HFFc6 (cell line): ENCODE measurements around the gene B3GAT1. TPM values are rescaled to one million over a fixed set of nuclear protein-coding genes. Genes with fewer than 3 reads are reported as not detected.

Experiments used
- DNase-seq: peaks from one replicate; pipeline ENCODE4 v3.0.0-alpha.2; 2018
- H3K27ac Mint-ChIP-seq: 2 replicates; pipeline ENCODE4 v1.8.0; 2020; ENCODE audit warnings: mild to moderate bottlenecking, mixed read lengths
- H3K27me3 Mint-ChIP-seq: 2 replicates; pipeline ENCODE4 v1.8.0; 2021; ENCODE audit warnings: mild to moderate bottlenecking, moderate library complexity, mixed read lengths; ENCODE audit not compliant: insufficient read depth
- H3K36me3 Mint-ChIP-seq: 2 replicates; pipeline ENCODE4 v1.8.0; 2021; ENCODE audit warnings: low read depth, mixed read lengths
- H3K4me1 Mint-ChIP-seq: 2 replicates; pipeline ENCODE4 v1.8.0; 2020; ENCODE audit warnings: low read depth, mixed read lengths
- H3K4me3 Mint-ChIP-seq: 2 replicates; pipeline ENCODE4 v1.8.0; 2020; ENCODE audit warnings: mild to moderate bottlenecking, moderate library complexity, mixed read lengths
- H3K9me3 Mint-ChIP-seq: 2 replicates; pipeline ENCODE4 v1.8.0; 2020; ENCODE audit warnings: mild to moderate bottlenecking, mixed read lengths
- total RNA-seq, 6 experiments: library from RNA; stranded (reverse); fragmentation: NEBNext Ultra II Directional; extraction: Animal tissue kit (Norgen Biotek cat#: 25700); gene quantifications; 2 replicates in 1 of 6; 3 replicates in 5 of 6; pipeline ENCODE4 v1.2.3, GENCODE V29; 2021
- TF ChIP-seq, protein P1 (sequence below): fragments of 200-600 bp; sonication (generic); IDR thresholded peaks from 2 replicates; pipeline ENCODE4 v1.5.0; 2021; ENCODE audit warnings: antibody characterized with exemption, mild to moderate bottlenecking

The B3GAT1 gene
- total RNA-seq, 6 experiments from 2014 or later, result not detected

DNA sequence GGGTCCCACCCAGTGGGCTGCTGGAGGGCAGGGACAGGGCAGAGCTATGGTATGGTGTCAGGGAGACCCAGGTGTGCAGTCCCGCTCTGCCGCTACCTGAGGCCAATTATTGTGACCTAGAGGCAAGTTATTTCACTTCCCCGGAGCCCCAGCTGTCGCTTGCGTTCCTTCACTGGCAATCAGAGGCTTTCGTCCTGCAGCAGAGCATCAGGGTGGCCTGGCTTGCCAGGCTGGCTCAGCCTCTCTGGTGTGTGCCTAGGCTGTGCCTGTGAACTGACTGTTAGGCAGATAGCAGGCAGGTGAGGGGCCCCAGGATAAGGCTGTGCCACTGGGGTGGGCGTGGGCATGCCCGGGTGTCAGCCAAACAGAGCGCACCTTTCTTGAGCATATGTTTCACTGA is 48.9 kb downstream of the B3GAT1 start:
- H3K4me3 Mint-ChIP-seq, result no peak overlapping the region
- no peaks in the 10 kb centered on the region for H3K4me1 Mint-ChIP-seq
- H3K9me3 Mint-ChIP-seq, result peaks cover 37% of the 10 kb centered on the region
- DNase-seq, result no peak
- TF ChIP-seq, protein P1, sequence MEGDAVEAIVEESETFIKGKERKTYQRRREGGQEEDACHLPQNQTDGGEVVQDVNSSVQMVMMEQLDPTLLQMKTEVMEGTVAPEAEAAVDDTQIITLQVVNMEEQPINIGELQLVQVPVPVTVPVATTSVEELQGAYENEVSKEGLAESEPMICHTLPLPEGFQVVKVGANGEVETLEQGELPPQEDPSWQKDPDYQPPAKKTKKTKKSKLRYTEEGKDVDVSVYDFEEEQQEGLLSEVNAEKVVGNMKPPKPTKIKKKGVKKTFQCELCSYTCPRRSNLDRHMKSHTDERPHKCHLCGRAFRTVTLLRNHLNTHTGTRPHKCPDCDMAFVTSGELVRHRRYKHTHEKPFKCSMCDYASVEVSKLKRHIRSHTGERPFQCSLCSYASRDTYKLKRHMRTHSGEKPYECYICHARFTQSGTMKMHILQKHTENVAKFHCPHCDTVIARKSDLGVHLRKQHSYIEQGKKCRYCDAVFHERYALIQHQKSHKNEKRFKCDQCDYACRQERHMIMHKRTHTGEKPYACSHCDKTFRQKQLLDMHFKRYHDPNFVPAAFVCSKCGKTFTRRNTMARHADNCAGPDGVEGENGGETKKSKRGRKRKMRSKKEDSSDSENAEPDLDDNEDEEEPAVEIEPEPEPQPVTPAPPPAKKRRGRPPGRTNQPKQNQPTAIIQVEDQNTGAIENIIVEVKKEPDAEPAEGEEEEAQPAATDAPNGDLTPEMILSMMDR, result no peak
- peaks cover 3% of the 10 kb centered on the region; the same call in 1 of the 2 replicates for H3K27me3 Mint-ChIP-seq
- no peak overlapping the region for H3K27ac Mint-ChIP-seq
- H3K36me3 Mint-ChIP-seq, result no peaks in the 10 kb centered on the region; the same call in 1 of the 2 replicates

DNA sequence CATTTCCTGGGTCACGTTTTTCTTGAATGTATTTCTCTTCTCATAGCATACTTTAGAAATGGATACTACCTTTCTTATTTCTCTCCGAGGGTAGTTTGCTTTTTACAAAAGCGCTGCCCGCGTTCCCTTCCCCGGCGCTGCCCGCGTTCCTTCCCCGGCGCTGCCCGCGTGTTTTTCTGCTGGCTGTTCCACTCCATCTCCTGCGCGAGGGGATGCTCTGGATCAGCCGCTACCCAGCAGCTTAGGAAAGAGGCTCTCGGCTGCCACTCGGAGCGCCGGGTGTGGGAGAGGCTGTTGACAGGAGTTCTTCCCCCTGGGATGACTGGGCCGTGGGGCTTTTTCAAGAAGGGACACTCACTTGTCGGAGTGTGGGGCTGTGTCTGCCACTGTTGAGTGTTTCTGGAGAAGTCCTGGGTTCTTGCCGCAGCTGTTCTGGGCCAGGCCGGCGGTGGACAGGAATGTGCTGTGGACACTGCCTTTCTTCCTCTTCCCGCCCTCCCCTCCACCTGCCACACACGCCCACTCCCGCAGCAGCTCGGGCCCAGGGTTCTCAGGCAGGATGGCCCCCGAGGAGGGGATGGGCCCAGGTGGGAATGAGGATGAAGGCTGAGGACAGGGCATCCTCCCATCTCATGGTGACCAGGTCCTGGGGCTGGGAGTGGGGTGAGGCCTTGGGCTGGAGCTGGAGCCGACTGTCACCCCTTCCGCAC is 49.7 kb downstream of the B3GAT1 start:
- Mint-ChIP-seq H3K36me3 (no peaks in the 10 kb centered on the region; the same call in 1 of the 2 replicates), H3K4me1 (no peaks in the 10 kb centered on the region), H3K9me3 (peaks cover 43% of the 10 kb centered on the region), H3K4me3 (no peak overlapping the region), H3K27me3 (peaks cover 3% of the 10 kb centered on the region; the same call in 1 of the 2 replicates), H3K27ac (no peak overlapping the region)
- DNase-seq, result no peak
- TF ChIP-seq, protein P1, result no peak

DNA sequence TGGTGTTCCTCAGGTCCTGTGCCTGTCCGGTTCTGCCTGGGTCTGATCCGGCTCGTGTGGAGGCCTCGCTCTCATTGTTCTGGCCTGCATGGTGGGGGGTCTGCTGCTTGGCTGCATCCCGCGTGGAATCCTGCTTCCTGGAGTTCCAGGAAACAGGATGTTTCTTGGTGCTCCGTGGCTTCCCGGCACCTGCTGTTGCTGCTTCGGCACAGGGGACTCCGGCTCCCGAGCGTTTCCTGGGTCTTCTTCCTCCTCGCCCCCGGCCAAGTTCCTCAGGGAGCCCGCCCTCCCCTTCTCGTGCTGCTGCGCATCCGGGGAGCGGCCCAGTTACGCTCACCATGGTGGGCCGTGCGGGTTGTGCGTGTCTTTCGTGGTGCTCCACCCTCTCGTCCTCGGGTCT is 50.4 kb downstream of the B3GAT1 start:
- Mint-ChIP-seq H3K4me1 (no peaks in the 10 kb centered on the region), H3K27ac (no peak overlapping the region), H3K27me3 (peaks cover 3% of the 10 kb centered on the region; the same call in 1 of the 2 replicates), H3K4me3 (no peak overlapping the region), H3K36me3 (no peaks in the 10 kb centered on the region; the same call in 1 of the 2 replicates), H3K9me3 (peaks cover 43% of the 10 kb centered on the region)
- TF ChIP-seq, protein P1, result no peak
- no peak for DNase-seq

DNA sequence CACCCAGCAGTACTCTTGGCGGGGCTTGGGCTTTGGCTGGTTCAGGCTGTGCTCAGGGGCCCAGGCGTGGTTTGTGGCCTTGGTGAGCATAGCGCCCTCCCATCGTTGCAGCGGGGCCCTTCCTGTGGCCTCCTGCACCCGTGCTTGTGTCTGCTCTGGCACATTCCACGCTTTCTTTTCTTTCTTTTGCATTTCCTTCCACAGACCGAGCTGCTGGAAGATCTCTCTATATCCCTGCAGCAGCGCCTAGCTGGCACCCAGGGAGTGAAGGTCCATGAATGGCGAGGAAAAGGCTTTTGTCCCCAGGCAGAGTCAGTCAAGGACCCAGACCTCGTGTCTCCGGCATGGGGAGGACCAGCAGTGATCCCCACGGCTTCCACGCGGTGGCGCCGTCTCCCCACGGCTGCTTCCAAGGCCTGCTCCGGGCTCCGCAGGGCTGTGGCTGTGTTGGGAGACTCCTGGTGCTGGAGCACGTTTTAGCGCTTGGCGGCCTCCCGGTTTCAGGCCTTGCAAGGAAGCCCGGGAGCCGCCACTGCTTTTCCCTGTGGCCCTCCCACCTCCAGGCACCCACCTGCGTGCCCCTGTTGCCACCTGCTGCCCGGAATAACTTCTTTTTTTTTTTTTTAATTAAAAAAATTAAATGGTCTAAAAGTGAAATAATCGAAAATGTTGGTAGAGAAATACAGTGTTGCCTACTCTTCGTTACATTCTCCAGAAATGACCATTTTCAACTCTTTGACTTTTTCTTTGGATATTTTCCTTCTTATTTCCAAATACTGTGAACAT is 51.8 kb downstream of the B3GAT1 start:
- TF ChIP-seq, protein P1, result peak; percentile 70
- no peaks in the 10 kb centered on the region for H3K4me1 Mint-ChIP-seq
- H3K4me3 Mint-ChIP-seq, result no peak overlapping the region
- DNase-seq, result no peak
- peaks cover 47% of the 10 kb centered on the region for H3K9me3 Mint-ChIP-seq
- peaks cover 3% of the 10 kb centered on the region; the same call in 1 of the 2 replicates for H3K27me3 Mint-ChIP-seq
- no peak overlapping the region for H3K27ac Mint-ChIP-seq
- H3K36me3 Mint-ChIP-seq, result no peaks in the 10 kb centered on the region; the same call in 1 of the 2 replicates

DNA sequence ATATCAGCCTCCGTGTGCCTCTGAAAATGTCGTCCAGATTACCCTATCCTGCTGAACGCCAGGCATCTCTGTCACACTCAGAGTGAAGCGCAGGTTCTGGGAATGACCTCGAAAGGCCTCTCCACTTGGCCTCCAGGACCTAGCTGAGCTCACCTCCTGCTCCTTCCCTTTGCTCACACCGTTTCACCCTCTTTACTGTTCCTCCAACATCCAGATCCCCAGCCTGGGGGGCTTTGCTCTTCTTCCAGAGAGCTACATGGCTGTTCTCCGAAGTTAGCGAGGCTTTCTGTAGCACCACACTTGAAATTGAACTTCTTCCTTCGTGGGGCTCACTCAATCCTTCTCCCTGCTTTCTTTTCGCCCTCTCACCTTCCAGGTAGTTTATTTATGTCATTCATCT is 52.4 kb downstream of the B3GAT1 start:
- Mint-ChIP-seq H3K36me3 (no peaks in the 10 kb centered on the region; the same call in 1 of the 2 replicates), H3K9me3 (peaks cover 43% of the 10 kb centered on the region), H3K4me1 (no peaks in the 10 kb centered on the region), H3K27me3 (peaks cover 3% of the 10 kb centered on the region; the same call in 1 of the 2 replicates), H3K27ac (no peak overlapping the region), H3K4me3 (no peak overlapping the region)
- no peak for DNase-seq
- TF ChIP-seq, protein P1, result no peak
